Transverse colon (tissue), 4 donors: ENCODE measurements around the gene SLC7A9. TPM values are rescaled to one million over a fixed set of nuclear protein-coding genes. Genes with fewer than 3 reads are reported as not detected.

ENCODE experiments used
- DNase-seq: peaks from one replicate; pipeline ENCODE4 v3.0.0-alpha.2; 2019
- H3K27ac ChIP-seq, 4 donors: fragments of 200-600 bp; sonication (generic); 2 replicates each; pipeline ENCODE4 v1.5.1; 2016 to 2018; ENCODE audit warnings: inconsistent platforms in 4 of 4
- H3K27me3 ChIP-seq: fragments of 200-600 bp; sonication (generic); 2 replicates; pipeline ENCODE4 v1.5.1; 2017; ENCODE audit warnings: inconsistent platforms
- H3K36me3 ChIP-seq, 4 donors: fragments of 200-600 bp; sonication (generic); 2 replicates each; pipeline ENCODE4 v1.5.1; 2017 to 2019; ENCODE audit warnings: inconsistent platforms in 4 of 4
- H3K4me1 ChIP-seq, 4 donors: fragments of 200-600 bp; sonication (generic); 2 replicates each; pipeline ENCODE4 v1.5.1; 2017 to 2020; ENCODE audit warnings: inconsistent platforms in 4 of 4
- H3K4me3 ChIP-seq, 4 donors: fragments of 200-600 bp; sonication (generic); 1 replicate in 1 of 4; 2 replicates in 3 of 4; pipeline versions ENCODE4 v1.5.1 to v1.6.1; 2017 to 2019; ENCODE audit warnings: inconsistent platforms in 4 of 4
- H3K9me3 ChIP-seq, 2 donors: fragments of 200-600 bp; sonication (generic); 2 replicates each; pipeline ENCODE4 v1.5.1; 2017 to 2019; ENCODE audit warnings: inconsistent platforms in 2 of 2
- CTCF ChIP-seq, 5 experiments: fragments of 200-600 bp in 3 of 5; fragments of 450-650 bp in 2 of 5; sonication (generic) in 3 of 5; IDR thresholded peaks; 1 replicate in 2 of 5; 2 replicates in 3 of 5; pipeline ENCODE4 v1.5.1; 2016 to 2017; ENCODE audit warnings: antibody characterized with exemption in 5 of 5, inconsistent platforms in 3 of 5, mild to moderate bottlenecking in 2 of 5, moderate library complexity in 1 of 5
- EP300 ChIP-seq: sonication (generic); formaldehyde crosslinking; IDR thresholded peaks from one replicate; pipeline ENCODE4 v1.6.1; 2017; ENCODE audit warnings: antibody characterized with exemption, low read depth
- POLR2A ChIP-seq: fragments of 450-650 bp; IDR thresholded peaks from one replicate; pipeline ENCODE4 v1.6.1; 2016; ENCODE audit warnings: antibody characterized with exemption, mild to moderate bottlenecking, moderate library complexity
- POLR2AphosphoS5 ChIP-seq, 3 donors: sonication (generic); formaldehyde crosslinking; IDR thresholded peaks; one replicate each; pipeline ENCODE4 v1.6.1; 2016; ENCODE audit warnings: antibody characterized with exemption in 3 of 3
- whole genome bisulfite sequencing, 2 donors: methylation state at CpG; one replicate each; pipeline ENCODE4 v1.1.5; 2018; ENCODE audit warnings: low coverage in 1 of 2; 5-methylcytosine and 5-hydroxymethylcytosine counted together
- in situ Hi-C, 4 donors: fragments of 200-750 bp; cut with MboI; loops; one replicate each; pipeline versions ENCODE4 v1.15.0 to v1.15.1; 2017; ENCODE audit warnings: low sequenced_read_pairs in 3 of 4, low pct_ligation_motif_present in 1 of 4, low pct_unique_long_range_greater_than_20kb in 1 of 4
- intact Hi-C: fragments of 100-400 bp; cut with DNase I; formaldehyde crosslinking; loops from one replicate; pipeline ENCODE4 v1.15.1; 2023; ENCODE audit warnings: low total_unique reads
- total RNA-seq, 4 donors: library from RNA; depleted of rRNA; stranded (reverse); fragments of >200 nt; gene quantifications; one replicate each; pipeline ENCODE4 v1.1.0, GENCODE V29; 2016

SLC7A9 gene
- total RNA-seq, 4 donors from 2014 or later, result 2.5 to 11.2 TPM; not detected in 2

DNA sequence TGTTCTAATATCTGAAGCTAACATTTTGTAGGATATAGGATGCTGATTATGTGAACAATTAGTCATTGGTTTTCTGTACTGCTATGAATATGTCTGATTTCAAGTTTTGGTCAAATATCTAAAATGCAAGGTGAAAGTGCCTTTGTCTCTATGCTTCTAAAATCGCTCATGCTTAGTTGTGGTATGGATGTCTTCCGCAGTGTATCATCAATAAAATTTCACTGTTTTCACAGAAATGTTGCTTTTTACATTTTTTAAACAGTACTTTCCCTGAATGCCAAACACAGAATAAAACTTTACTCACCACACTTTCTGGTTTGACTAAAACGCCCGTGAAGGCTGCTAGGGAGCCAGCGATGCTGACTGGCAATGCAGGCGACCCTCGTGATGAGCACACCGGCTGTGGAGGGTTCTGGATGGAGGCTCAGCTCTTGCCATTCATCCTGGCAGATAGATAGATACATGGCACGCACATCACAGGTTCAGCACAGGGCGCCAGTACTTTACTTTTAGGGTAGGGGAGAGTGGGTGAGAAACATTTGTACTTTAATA, 40.1 kb downstream of the SLC7A9 start:
- TF ChIP-seq POLR2AphosphoS5 (IDR thresholded peaks at IDR 0.05) (no peak), EP300 (no peak), POLR2A (no peak), CTCF (IDR thresholded peaks at IDR 0.05) (no peak)
- Histone ChIP-seq H3K27me3 (no peaks in the 10 kb centered on the region), H3K27ac (no peak overlapping the region), H3K4me1 (no peaks in the 10 kb centered on the region), H3K36me3 (no peaks in the 10 kb centered on the region), H3K9me3 (no peaks in the 10 kb centered on the region), H3K4me3 (no peak overlapping the region)
- no peak for DNase-seq
- in situ Hi-C loops, result no loop called here
- 81 to 91% methylated on average over 8 to 10 of the region's 10 CpGs for WGBS, 2 donors
- intact Hi-C loops, result no loop called here

DNA sequence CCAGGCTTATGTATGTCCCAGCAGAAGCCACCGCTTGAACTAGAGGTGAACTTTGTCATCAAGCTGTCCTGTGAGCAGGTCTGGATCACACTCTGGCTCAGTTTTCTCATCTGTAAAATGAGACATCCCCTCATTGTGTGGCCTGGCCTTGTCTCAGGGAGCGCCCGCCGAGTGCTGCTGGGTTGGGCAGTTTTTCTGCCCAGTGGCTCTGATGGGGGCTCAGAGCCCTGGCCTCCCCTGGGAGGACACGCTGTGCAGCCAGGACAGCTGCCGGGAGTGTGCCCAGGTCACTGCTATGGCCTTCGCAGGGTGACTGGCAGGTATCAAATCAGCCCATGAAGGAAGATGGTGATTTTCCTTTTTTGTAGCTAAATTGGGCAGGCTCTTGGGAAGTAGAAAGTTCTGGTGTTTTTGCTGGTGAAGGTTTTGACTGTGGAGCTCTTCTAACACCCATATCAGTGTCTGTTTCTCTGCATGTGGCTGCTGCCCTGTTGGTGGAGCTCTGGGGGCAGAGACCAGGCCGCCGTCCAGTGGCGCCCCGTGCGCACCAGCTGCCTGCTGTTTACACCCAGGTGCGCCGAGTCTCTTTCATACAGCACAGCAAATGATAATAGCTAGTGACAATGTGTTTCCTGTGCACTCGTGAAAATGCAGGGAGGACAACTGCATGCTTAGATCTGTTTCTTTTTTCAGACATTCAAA, 40.8 kb downstream of the SLC7A9 start:
- DNase-seq, result no peak
- in situ Hi-C loops (no loop called here), intact Hi-C loops (no loop called here)
- H3K9me3 ChIP-seq, result no peaks in the 10 kb centered on the region
- 71 to 89% methylated on average over 2 to 15 of the region's 15 CpGs for WGBS, 2 donors
- H3K27ac ChIP-seq, result no peak overlapping the region
- no peak overlapping the region for H3K4me3 ChIP-seq
- TF ChIP-seq POLR2AphosphoS5 (IDR thresholded peaks at IDR 0.05) (no peak), CTCF (IDR thresholded peaks at IDR 0.05) (no peak), EP300 (no peak), POLR2A (no peak)
- H3K36me3 ChIP-seq, result no peaks in the 10 kb centered on the region
- H3K4me1 ChIP-seq, result no peaks in the 10 kb centered on the region
- no peaks in the 10 kb centered on the region for H3K27me3 ChIP-seq

- no peaks in the 10 kb centered on the region for H3K9me3 ChIP-seq
- no peak overlapping the region for H3K27ac ChIP-seq
- no peak for TF ChIP-seq POLR2A
- TF ChIP-seq EP300, result no peak
- TF ChIP-seq CTCF (IDR thresholded peaks at IDR 0.05), result no peak
- TF ChIP-seq POLR2AphosphoS5 (IDR thresholded peaks at IDR 0.05), result no peak
- no peak overlapping the region for H3K4me3 ChIP-seq
- no peaks in the 10 kb centered on the region for H3K36me3 ChIP-seq
- WGBS, 2 donors, result 88 to 90% methylated on average over 1 to 4 of the region's 4 CpGs
- H3K4me1 ChIP-seq, result no peaks in the 10 kb centered on the region
- no peak for DNase-seq
- intact Hi-C loops, result no loop called here
- in situ Hi-C loops, result no loop called here
- H3K27me3 ChIP-seq, result no peaks in the 10 kb centered on the region
Measured at GRCh38 chr19:32828139-32828538, 41.4 kb downstream of the SLC7A9 start.

DNA sequence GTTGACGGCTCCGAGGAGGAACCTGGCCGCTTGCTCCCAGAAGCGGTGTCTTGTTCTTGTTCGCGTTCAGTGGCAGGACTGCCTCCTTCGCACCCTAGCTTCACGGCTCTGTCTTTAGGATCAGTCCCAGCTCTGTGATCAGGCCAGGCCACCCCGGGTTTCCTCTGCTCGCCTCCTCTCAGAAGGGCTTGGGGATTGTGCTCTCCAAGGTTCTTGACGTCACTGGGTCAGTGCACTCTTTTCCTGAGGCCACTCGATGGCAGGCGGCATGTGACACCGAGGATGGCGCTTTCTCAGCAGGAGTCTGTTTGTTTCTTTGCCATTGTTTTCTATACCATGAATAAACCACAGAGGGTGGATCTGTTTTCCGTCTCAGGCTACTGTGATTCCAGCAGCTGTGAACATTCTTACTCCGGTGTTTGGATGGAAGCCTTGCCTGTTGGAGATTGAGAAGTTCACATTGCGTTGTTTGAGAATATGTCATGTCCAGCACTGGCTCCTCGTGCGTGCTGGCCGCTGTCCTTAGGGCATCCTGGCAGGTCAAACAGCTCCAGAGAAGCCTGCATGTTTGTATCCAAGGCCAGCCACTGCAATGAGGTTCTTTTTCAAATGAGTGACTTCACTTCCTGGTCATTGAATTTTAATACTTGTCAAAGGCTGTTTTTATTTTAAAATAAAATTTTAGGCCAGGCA, 44.5 kb downstream of the SLC7A9 start:
- Histone ChIP-seq H3K4me3 (no peak overlapping the region), H3K36me3 (no peaks in the 10 kb centered on the region), H3K27ac (no peak overlapping the region), H3K4me1 (no peaks in the 10 kb centered on the region), H3K27me3 (no peaks in the 10 kb centered on the region), H3K9me3 (no peaks in the 10 kb centered on the region)
- 40 to 72% methylated on average over 1 to 21 of the region's 21 CpGs for WGBS, 2 donors
- TF ChIP-seq POLR2AphosphoS5 (IDR thresholded peaks at IDR 0.05) (no peak), EP300 (no peak), POLR2A (no peak), CTCF (IDR thresholded peaks at IDR 0.05) (no peak)
- in situ Hi-C loops (no loop called here), intact Hi-C loops (no loop called here)
- no peak for DNase-seq
